HCT116 (cell line): ENCODE results near the gene GTF3C5.

ENCODE experiments used
- EZH2phosphoT487 ChIP-seq: fragments of 200-600 bp; IDR thresholded peaks from 2 replicates; pipeline ENCODE4 v1.6.1; 2018; ENCODE audit warnings: antibody characterized with exemption, borderline replicate concordance
- YY1 ChIP-seq: IDR thresholded peaks from 2 replicates; pipeline ENCODE4 v1.6.1; 2011; ENCODE audit warnings: low read length, low read depth, moderate library complexity, mild to moderate bottlenecking; ENCODE audit not compliant: insufficient replicate concordance; ENCODE audit errors: extremely low read depth
- TF ChIP-seq, protein P1 (sequence below): IDR thresholded peaks from 2 replicates; pipeline ENCODE4 v1.6.1; 2012
- TF ChIP-seq, protein P2 (sequence below), 3 experiments: fragments of 200-600 bp in 1 of 3; sonication (generic) in 1 of 3; IDR thresholded peaks in 2 of 3; conservative IDR thresholded peaks in 1 of 3; 2 replicates each; pipeline ENCODE4 v1.5.1; 2012 to 2017; ENCODE audit warnings: low read depth in 2 of 3, low read length in 2 of 3, antibody characterized with exemption in 1 of 3, borderline replicate concordance in 1 of 3, control low read depth in 1 of 3, mild to moderate bottlenecking in 1 of 3, mixed read lengths in 1 of 3, mixed run types in 1 of 3, moderate library complexity in 1 of 3; ENCODE audit not compliant: insufficient read depth in 1 of 3
- TF ChIP-seq, protein P3 (sequence below): IDR thresholded peaks from 2 replicates; pipeline ENCODE4 v1.6.1; 2012

DNA sequence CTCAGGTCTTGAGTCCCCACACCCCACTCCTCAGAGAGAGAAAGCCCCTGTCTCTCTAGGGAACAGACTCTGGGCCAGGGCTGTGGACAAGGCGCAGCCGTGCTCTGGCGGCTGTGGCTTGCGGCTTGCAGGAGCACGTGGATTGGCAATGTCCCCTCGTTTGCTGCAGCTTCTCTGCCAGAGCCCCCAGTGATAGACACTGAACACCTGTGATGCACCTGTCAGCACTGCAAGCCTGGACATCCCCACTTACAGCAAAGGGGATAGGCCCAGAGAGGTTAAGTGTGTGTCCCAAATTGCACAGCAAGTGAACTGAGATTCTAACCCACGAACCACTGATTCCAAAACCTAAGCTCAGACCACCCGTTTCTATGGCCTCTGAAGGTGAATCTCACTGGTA lies 45.3 kb upstream of the GTF3C5 start:
- TF ChIP-seq, protein P1, sequence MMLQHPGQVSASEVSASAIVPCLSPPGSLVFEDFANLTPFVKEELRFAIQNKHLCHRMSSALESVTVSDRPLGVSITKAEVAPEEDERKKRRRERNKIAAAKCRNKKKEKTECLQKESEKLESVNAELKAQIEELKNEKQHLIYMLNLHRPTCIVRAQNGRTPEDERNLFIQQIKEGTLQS: no peak
- TF ChIP-seq EZH2phosphoT487 (no peak), YY1 (no peak)
- TF ChIP-seq, protein P2, sequence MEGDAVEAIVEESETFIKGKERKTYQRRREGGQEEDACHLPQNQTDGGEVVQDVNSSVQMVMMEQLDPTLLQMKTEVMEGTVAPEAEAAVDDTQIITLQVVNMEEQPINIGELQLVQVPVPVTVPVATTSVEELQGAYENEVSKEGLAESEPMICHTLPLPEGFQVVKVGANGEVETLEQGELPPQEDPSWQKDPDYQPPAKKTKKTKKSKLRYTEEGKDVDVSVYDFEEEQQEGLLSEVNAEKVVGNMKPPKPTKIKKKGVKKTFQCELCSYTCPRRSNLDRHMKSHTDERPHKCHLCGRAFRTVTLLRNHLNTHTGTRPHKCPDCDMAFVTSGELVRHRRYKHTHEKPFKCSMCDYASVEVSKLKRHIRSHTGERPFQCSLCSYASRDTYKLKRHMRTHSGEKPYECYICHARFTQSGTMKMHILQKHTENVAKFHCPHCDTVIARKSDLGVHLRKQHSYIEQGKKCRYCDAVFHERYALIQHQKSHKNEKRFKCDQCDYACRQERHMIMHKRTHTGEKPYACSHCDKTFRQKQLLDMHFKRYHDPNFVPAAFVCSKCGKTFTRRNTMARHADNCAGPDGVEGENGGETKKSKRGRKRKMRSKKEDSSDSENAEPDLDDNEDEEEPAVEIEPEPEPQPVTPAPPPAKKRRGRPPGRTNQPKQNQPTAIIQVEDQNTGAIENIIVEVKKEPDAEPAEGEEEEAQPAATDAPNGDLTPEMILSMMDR (IDR thresholded peaks at IDR 0.05 in 2 of 3, conservative IDR thresholded peaks at IDR 0.05 in 1 of 3; ENCODE audit: borderline replicate concordance in 1 of 3, insufficient read depth in 1 of 3, low read depth in 2 of 3, low read length in 2 of 3): no peak
- TF ChIP-seq, protein P3, sequence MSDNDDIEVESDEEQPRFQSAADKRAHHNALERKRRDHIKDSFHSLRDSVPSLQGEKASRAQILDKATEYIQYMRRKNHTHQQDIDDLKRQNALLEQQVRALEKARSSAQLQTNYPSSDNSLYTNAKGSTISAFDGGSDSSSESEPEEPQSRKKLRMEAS: no peak
